GM19467 (cell line): Measurements from ENCODE around the gene RASAL1.

Experiments used
- ATAC-seq: cut with Tn5 transposase; IDR thresholded peaks from one replicate; pipeline ENCODE4 v1.9.1; 2021; ENCODE audit warnings: mild to moderate bottlenecking, moderate library complexity; ENCODE audit not compliant: unreplicated experiment

RASAL1 gene

GRCh38 chr12:113135178-113136127 is at the start of gene RASAL1:
RASAL1 (minus strand) TSS chr12:113135761; CDS start chr12:113135462, 299 bp downstream.
- ATAC-seq, result no peak

- ATAC-seq, result peak; percentile 82
Observed at GRCh38 chr12:113184900-113185179, 49.3 kb upstream of the RASAL1 start.

GRCh38 chr12:113184098-113184899 is 48.7 kb upstream of the RASAL1 start:
- peak; percentile 45 for ATAC-seq

- ATAC-seq, result no peak
Observed at GRCh38 chr12:113183030-113183589, 47.5 kb upstream of the RASAL1 start.

- ATAC-seq, result no peak
Observed at GRCh38 chr12:113181975-113182374, 46.4 kb upstream of the RASAL1 start.

- no peak for ATAC-seq
Observed at GRCh38 chr12:113180333-113180732, 44.8 kb upstream of the RASAL1 start.

GRCh38 chr12:113179023-113179422 is 43.5 kb upstream of the RASAL1 start:
- no peak for ATAC-seq

GRCh38 chr12:113174461-113175384 is 39.2 kb upstream of the RASAL1 start:
- no peak for ATAC-seq

- no peak for ATAC-seq
Observed at GRCh38 chr12:113173081-113173698, 37.6 kb upstream of the RASAL1 start.

- ATAC-seq, result no peak
Observed at GRCh38 chr12:113172185-113172584, 36.6 kb upstream of the RASAL1 start.

GRCh38 chr12:113171543-113171942 is 36.0 kb upstream of the RASAL1 start:
- no peak for ATAC-seq

GRCh38 chr12:113170926-113171325 is 35.4 kb upstream of the RASAL1 start:
- no peak for ATAC-seq

GRCh38 chr12:113170457-113170856 is 34.9 kb upstream of the RASAL1 start:
- no peak for ATAC-seq

GRCh38 chr12:113169697-113170096 is 34.1 kb upstream of the RASAL1 start:
- no peak for ATAC-seq

- ATAC-seq, result no peak
Observed at GRCh38 chr12:113167868-113168267, 32.3 kb upstream of the RASAL1 start.

GRCh38 chr12:113165521-113166450 is 30.2 kb upstream of the RASAL1 start:
- no peak for ATAC-seq

GRCh38 chr12:113164014-113164413 is 28.5 kb upstream of the RASAL1 start:
- ATAC-seq, result no peak

- ATAC-seq, result no peak
Observed at GRCh38 chr12:113163030-113163360, 27.4 kb upstream of the RASAL1 start.
